Urinary bladder (tissue), 4 donors: ENCODE data around the gene AARS1. TPM values are rescaled to one million over a fixed set of nuclear protein-coding genes. Genes with fewer than 3 reads are reported as not detected.
A peak's percentile ranks its signal among the peaks of the same experiment; 100 is the strongest.
"Not testable (repeated sequence)": the region's sequence is repeated elsewhere in the genome, so short reads cannot be mapped to it uniquely, and the experiment has no call there.

Experiments
- DNase-seq: peaks from one replicate; pipeline ENCODE4 v3.0.0-alpha.2; 2015; ENCODE audit errors: extremely low spot score
- H3K27ac ChIP-seq: one replicate; pipeline ENCODE4 v1.5.1; 2013; ENCODE audit warnings: low read depth, mild to moderate bottlenecking, moderate library complexity
- H3K36me3 ChIP-seq: one replicate; pipeline ENCODE4 v1.6.1; 2013; ENCODE audit warnings: mild to moderate bottlenecking, moderate library complexity; ENCODE audit not compliant: insufficient read depth
- H3K4me1 ChIP-seq: one replicate; pipeline ENCODE4 v1.6.1; 2013; ENCODE audit warnings: mild to moderate bottlenecking, moderate library complexity; ENCODE audit not compliant: insufficient read depth
- H3K4me3 ChIP-seq: one replicate; pipeline ENCODE4 v1.5.1; 2013; ENCODE audit warnings: low read depth, low read length
- WGBS: extraction: QIAGEN DNeasy Blood & Tissue Kit; methylation state at CpG from one replicate; pipeline ENCODE4 v1.1.7; 2013; 5-methylcytosine and 5-hydroxymethylcytosine counted together
- polyA plus RNA-seq: library from polyadenylated mRNA; stranded (reverse); fragments of 200-250 nt; gene quantifications from one replicate; pipeline ENCODE4 v1.2.3, GENCODE V29; 2013
- total RNA-seq: library from RNA; depleted of rRNA; stranded (reverse); fragments of >200 nt; gene quantifications from one replicate; pipeline ENCODE4 v1.2.3, GENCODE V29; 2014
- donor health status: healthy with polysubstance abuse.
- donor health status: healthy.

Gene AARS1
- total and polyA plus RNA-seq, 2 donors: 47.4 to 70.5 TPM

DNA sequence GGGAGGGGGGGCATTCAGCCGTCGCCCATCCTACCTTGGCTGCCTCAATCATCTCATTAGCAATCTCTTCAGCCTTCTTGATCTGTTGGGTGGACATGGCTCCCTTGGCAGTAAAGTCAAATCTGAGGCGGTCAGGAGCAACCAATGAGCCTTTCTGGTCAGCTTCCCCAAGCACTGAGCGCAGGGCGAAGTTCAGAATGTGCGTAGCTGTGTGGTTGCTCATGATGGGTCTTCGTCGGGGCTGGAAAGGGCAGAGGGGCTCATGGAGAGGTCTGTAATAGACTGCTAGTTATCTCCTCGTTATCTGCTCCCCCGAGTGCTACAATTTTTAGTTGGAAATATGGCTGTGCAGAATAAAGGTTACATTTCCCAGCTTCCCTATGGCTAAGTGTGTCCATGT, 30.4 kb downstream of the AARS1 start:
- 96% methylated on average over 10 of the region's 10 CpGs for WGBS
- Histone ChIP-seq H3K27ac (no peak overlapping the region), H3K4me1 (no peaks in the 10 kb centered on the region), H3K4me3 (no peak overlapping the region), H3K36me3 (peaks cover 9% of the 10 kb centered on the region)
- no peak for DNase-seq

DNA sequence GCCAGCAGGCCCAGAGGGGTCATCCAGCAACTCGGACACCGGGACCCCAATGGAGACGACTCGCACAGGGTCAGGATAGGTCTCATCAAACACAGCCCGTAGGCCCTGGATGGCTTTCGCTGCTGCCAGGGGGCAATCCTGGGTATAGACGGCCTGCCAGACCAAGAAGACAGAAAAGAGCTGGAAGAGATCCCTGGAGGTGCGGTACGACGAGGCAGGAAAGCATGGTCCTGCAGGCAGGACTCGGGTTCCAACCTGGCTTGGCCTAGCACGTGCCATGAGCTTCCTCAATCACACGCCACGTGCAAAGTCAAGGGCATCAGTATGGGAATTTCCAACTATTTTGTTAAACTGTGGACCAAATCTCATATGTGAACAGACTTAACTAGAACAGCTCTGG, 31.2 kb downstream of the AARS1 start:
- no peak overlapping the region for H3K4me3 ChIP-seq
- H3K36me3 ChIP-seq: peaks cover 9% of the 10 kb centered on the region
- DNase-seq: no peak
- 95% methylated on average over 14 of the region's 14 CpGs for WGBS
- no peaks in the 10 kb centered on the region for H3K4me1 ChIP-seq
- H3K27ac ChIP-seq: no peak overlapping the region

DNA sequence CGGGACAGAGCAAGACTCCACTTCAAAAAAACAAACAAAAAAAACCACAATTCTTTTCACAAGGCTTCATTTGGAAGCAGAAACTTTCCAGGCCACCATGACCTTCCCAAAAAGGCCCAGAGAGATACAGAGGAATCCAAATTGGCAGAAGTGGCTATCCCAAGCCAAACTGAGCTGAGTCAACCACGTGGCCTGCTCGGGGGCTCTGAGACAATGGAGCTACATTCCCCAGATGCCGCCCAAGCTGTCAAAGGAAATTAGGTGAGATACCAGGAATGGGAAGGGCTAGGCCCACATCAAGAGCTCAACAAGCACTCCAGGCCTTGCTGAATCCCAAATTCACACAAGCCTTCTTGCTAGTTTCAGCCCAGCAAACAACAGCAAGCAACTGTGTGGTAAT, 31.9 kb downstream of the AARS1 start:
- WGBS: 72% methylated on average over 4 of the region's 4 CpGs

DNA sequence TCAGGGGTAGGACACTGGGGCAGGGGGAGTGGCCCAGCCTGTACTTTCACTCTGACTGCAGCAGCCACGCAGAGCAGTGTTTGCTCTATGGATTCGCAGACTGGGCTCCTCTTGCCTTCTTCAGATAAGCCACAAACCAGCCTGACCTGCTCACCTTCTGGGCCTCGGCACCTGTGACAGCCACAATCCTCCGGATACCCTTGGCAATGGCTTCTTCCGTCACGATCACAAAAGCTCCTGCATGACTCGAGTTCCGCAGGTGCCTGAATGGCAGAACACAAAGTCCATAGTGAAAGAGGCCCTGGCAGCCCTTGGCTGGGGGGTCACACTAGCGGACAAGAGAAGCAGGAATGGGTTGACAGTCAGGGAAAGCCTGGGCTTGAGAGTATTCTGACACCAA, 33.7 kb downstream of the AARS1 start:
- 95% methylated on average over 9 of the region's 9 CpGs for WGBS
- DNase-seq: no peak
- Histone ChIP-seq H3K27ac (no peak overlapping the region), H3K36me3 (peaks cover 8% of the 10 kb centered on the region), H3K4me3 (no peak overlapping the region), H3K4me1 (no peaks in the 10 kb centered on the region)

More for the DNA sequence above, 31.9 kb downstream of the AARS1 start:
- H3K4me1 ChIP-seq: no peaks in the 10 kb centered on the region
- H3K4me3 ChIP-seq: no peak overlapping the region
- H3K27ac ChIP-seq: no peak overlapping the region
- DNase-seq: no peak
- H3K36me3 ChIP-seq: peaks cover 9% of the 10 kb centered on the region

DNA sequence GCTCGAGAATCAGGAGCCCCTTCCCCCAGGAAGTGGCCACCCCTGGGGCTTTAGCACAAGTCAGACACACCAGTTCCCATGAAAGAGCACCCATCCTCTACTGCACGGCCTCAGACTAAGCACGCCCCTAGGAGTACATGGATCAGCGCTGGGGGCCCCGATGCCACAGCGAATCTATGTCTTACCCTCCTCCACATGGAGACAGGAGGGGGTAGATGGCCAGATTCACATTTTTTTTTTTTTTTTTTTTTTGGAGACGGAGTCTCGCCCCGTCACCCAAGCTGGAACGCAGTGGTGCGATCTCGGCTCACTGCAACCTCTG, 34.4 kb downstream of the AARS1 start:
- DNase-seq: no peak
- Histone ChIP-seq H3K4me1 (no peaks in the 10 kb centered on the region), H3K27ac (no peak overlapping the region), H3K36me3 (peaks cover 8% of the 10 kb centered on the region), H3K4me3 (no peak overlapping the region)
- 93% methylated on average over 12 of the region's 12 CpGs for WGBS

DNA sequence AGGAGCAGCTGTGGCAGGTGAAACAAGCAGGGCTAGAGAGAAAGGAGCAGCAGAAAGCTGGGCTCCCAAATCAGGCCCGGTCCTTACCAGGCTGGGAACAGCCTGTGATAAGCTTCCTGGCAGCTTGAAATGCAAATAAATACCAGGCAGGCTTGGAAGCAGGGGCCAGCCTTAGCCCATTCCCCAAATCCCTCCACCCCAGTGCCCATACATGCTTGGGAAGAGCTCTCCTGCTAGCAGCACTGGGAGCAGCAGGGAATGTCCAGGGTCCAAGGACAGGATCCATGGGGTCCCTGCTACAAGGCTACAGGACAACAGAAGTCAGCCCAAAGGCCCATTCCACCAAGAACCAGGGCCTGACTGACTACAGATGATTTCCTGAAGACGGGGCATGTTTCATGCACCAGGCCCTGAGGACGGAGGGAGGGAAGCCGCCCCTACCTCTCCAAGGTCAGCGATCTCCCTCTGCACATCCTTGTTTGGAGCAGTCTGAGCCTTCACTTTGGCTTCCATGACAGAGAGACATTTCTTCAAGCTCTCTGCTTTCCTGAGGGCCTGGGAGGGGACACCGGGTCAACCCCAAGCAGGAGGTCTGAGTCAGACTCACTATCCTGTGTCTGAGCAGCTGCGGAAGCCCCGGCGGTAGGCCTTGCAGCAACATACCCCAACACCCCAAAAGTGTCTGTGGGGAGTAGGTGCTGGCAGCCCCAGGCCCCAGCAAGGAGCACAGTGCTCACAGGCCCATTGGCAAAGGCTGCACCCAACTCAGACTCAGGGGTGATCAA, 34.9 kb downstream of the AARS1 start:
- H3K36me3 ChIP-seq: peaks cover 8% of the 10 kb centered on the region
- no peak overlapping the region for H3K27ac ChIP-seq
- H3K4me3 ChIP-seq: no peak overlapping the region
- H3K4me1 ChIP-seq: no peaks in the 10 kb centered on the region
- whole genome bisulfite sequencing: 92% methylated on average over 9 of the region's 9 CpGs
- DNase-seq: no peak

DNA sequence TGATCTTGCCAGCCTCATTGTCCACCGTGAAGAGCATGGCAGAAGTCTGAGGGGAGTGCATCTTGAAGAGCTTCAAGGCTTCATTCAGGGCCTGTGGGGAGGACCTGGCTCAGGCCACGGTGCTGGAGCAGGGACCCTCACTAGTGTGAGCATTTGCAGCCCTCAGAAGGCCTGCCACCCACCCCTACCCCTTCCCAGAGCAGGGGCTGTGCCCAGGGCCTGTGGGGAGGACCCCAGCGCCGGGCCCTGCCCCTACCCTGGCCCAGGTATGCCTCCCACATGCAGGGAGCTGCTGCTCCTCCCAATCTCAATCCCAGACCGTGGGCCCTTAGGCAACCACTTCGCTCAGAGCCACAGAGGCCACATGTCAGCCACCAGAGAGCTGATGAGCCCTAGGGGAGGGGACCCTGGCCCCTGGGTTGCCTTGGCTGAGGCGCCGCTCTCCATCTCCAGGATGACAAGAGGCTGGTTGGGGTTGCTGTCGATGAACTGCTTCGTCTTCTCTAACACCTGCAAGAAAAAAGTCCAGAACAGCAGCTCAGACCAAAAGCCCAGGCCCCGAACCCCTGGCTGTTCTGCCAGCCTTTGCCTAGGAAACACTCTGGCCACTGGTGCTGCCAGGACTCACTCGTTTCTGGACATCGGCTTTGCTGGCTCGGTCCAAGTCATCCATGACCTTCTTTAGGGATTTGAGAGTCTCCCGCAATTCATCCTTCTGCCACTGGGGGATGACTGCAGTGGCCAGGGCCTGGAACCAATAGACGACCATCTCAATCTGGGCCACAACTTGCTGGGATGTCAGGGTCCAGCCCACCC, 35.8 kb downstream of the AARS1 start:
- no peak for DNase-seq
- 79% methylated on average over 16 of the region's 16 CpGs for WGBS
- H3K4me1 ChIP-seq: no peaks in the 10 kb centered on the region
- no peak overlapping the region for H3K27ac ChIP-seq
- no peak overlapping the region for H3K4me3 ChIP-seq
- peaks cover 8% of the 10 kb centered on the region for H3K36me3 ChIP-seq

DNA sequence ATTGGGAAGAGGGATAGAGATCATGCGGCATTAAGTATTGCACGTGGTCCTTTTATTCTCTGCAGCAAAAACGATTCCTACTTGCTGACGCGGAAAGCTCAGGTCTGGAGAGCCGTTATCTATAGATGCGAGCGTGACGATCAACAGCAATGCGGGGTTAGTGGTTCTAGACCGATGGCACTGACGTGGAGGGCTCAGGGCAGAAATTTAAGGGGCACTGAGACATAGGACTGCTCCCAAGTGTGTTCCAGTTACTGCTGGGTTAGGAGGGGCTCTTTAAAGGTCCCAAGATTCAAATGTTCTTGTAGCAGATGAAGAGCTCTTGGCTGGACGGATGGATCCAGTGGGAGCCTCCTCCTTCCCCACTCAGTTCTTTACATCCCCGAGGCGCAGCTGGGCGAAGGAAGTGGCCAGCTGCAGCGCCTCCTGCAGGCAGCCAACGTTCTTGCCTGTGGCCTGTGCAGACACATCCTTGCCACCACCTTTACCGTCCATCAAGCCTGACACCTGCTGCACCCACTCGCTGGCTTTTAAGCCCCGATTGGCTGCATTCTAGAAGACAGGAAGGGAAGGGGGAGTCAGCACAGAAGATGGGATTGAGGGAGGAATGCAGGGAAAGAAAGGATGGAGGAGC, 36.8 kb downstream of the AARS1 start:
- DNase-seq: no peak
- 76% methylated on average over 21 of the region's 21 CpGs for WGBS
- no peaks in the 10 kb centered on the region for H3K4me1 ChIP-seq
- H3K4me3 ChIP-seq: no peak overlapping the region
- no peak overlapping the region for H3K27ac ChIP-seq
- peaks cover 5% of the 10 kb centered on the region for H3K36me3 ChIP-seq

DNA sequence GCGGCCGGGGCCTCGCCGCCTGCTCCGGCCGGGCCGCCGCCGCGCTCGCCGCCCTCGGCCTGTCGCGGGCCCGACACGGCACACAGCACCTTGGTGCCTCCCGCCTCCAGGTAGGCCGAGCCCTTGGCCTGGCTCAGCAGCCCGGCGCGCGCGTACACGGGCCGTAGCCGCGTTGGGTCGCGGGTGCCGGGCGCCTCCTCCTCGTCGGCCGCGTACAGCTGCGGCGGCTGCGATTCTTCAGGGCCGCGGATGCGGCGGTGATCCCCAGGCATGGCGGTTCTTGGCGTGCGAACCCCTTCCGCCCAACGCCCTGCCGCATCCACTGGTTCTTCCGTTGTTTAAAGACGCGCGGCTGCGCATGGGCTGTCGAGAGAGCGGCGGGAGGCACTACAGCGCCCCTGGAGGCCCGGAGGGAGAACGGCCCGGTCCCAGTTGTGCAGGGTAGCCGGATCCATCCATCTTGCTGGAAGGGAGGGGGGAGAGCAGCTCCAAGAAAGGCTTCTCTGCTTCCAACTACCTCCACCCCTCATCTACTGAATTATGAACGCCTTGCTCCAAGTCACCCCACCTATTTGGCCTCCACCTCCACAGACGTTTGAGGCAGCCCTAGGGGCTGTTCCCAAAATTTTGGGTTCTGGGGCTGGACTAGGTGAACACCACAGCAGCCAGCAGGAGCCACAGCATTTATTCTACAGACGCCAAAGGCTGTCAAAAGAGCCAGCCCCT, 37.5 kb downstream of the AARS1 start, which contains the start of gene EXOSC6:
EXOSC6 (minus strand) TSS at position 312 of the 726 bp plus-strand sequence; CDS start at position 272, 40 bp downstream.
- Histone ChIP-seq H3K27ac (peak within 1 kb of the TSS; percentile 91), H3K36me3 (peaks cover 3% of the 10 kb centered on the region), H3K4me3 (peak within 1 kb of the TSS; percentile 95), H3K4me1 (no peaks in the 10 kb centered on the region)
- 2% methylated on average over 65 of the region's 65 CpGs for WGBS
- peak; percentile 83 for DNase-seq

DNA sequence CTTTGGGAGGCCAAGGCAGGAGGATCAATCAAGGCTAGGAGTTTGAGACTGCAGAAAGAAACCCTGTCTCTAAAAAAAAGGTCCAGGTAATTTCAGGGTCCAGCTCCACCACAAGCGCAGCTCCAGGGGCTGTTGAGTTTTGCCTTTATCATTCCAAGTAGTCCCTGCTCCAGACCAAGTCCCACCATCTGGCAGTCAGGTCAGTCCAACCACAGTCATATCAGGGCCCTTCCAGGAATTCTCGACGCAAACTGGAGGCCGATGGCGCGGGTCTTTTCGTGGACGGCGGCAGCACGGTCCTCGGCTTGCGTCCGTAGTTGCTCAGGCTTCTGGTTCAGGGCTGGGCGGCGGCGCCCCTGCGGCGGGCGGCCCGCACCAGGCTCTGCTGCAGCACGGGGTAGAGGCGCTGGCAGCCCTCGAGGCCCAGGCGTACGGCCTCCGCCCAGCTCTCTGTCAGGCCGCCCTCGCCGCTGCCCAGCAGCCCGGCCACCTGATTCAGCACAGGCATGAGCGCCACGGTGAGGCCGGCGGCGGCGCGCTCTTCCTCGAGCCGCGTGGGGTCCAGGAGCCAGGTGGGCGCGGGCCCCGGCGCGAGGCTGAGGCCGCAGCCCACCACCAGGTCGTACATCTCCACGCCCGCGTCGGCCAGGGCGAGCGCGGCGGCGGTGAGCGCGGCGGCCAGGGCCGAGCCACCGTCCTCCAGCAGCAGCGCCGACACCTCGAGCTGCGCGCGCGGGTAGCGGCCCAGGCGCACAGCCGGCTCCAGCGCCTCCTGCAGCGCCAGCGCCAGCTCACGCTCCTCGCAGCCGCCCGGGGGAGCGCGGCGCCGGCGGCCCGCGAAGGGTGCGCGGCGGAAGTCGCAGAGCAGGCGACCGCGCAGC, 38.3 kb downstream of the AARS1 start:
- under 1% methylated on average over 92 of the region's 92 CpGs for WGBS
- no peak for DNase-seq
- H3K4me1 ChIP-seq: no peaks in the 10 kb centered on the region
- H3K4me3 ChIP-seq: peak overlapping the region; percentile 95
- H3K36me3 ChIP-seq: peaks cover 3% of the 10 kb centered on the region
- peak overlapping the region; percentile 91 for H3K27ac ChIP-seq

DNA sequence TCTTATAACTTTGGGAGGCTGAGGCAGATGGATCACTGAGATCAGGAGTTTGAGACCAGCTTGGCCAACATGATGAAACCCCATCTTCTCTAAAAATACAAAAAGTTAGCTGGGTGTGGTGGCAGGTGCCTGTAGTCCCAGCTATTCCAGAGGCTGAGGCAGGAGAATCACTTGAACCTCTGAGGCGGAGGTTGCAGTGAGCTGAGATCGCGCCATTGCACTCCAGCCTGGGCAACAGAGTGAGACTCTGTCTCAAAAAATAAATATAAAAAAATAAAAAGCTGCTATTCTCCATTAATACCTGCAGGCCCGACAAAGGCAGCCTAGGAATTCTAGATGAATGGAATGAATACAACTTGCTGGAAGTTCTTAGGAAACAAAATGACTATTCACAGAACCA, 39.6 kb downstream of the AARS1 start:
- not testable (repeated sequence) for H3K4me3 ChIP-seq, DNase-seq, H3K4me1 ChIP-seq, H3K27ac ChIP-seq, H3K36me3 ChIP-seq
- WGBS: 89% methylated on average over 4 of the region's 4 CpGs

DNA sequence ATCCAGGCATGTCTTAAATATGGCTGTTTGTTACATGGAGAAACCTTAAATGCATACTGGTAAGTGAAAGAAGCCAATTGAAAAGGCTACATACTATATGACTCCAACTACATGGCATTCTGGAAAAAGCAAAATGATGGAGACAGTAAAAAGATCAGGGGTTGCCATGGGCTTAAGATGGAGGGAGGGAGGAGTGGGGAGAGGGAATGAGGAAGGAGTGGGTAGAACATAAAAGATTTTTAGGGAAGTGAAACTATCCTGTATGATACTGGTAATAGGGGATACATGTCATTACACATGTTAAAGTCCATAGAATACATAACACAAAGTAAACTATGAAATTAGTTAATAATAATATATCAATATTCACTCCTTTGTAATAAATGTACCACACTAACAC, 50.5 kb downstream of the AARS1 start:
- H3K4me3 ChIP-seq, H3K36me3 ChIP-seq, H3K4me1 ChIP-seq, H3K27ac ChIP-seq, DNase-seq: not testable (repeated sequence)
